GM06990 (cell line): ENCODE data around the gene PRDM11.
A peak's percentile ranks its signal among the peaks of the same experiment; 100 is the strongest.

Source experiments
- DNase-seq: peaks from one replicate; pipeline ENCODE4 v3.0.0-alpha.2; 2011; ENCODE audit not compliant: insufficient read length; ENCODE audit errors: extremely low read depth
- H3K27me3 ChIP-seq: replicated peaks from 2 replicates; pipeline ENCODE4 v1.6.0; 2011; ENCODE audit warnings: low read length; ENCODE audit not compliant: control insufficient read depth, insufficient read depth
- H3K36me3 ChIP-seq: 2 replicates; pipeline ENCODE4 v1.5.1; 2011; ENCODE audit warnings: low read length; ENCODE audit not compliant: control insufficient read depth, insufficient read depth
- H3K4me3 ChIP-seq: replicated peaks from 2 replicates; pipeline ENCODE4 v1.5.1; 2011; ENCODE audit warnings: low read depth, mild to moderate bottlenecking, control low read depth, low read length
- TF ChIP-seq, protein P1 (sequence below): IDR thresholded peaks from 2 replicates; pipeline ENCODE4 v1.5.1; 2011; ENCODE audit warnings: low read length, control low read depth, mild to moderate bottlenecking, inconsistent platforms; ENCODE audit not compliant: insufficient read depth, poor library complexity, severe bottlenecking

The PRDM11 gene

DNA sequence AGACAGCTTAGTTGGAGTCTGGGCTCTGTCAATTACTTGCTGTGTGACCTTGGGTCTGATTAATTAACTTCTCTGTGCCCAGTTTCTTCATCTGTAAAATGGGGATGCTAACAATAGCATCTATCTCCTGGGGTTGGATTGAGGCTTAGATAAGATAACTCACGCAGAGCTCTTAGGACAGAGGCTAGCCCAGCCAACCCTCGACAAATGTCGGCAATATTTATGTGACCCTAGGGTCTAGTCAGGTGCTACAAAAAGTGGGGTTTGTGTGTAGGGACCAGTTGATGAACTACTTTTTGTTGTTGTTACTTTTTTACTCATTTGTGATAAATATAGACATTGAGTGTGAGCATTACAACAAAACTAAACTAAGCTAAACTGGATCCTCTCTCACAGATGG is 117.3 kb downstream of the PRDM11 start:
- Histone ChIP-seq H3K36me3 (no peaks in the 10 kb centered on the region), H3K4me3 (no peak overlapping the region), H3K27me3 (no peaks in the 10 kb centered on the region; the same call in 1 of the 2 replicates)
- TF ChIP-seq, protein P1, sequence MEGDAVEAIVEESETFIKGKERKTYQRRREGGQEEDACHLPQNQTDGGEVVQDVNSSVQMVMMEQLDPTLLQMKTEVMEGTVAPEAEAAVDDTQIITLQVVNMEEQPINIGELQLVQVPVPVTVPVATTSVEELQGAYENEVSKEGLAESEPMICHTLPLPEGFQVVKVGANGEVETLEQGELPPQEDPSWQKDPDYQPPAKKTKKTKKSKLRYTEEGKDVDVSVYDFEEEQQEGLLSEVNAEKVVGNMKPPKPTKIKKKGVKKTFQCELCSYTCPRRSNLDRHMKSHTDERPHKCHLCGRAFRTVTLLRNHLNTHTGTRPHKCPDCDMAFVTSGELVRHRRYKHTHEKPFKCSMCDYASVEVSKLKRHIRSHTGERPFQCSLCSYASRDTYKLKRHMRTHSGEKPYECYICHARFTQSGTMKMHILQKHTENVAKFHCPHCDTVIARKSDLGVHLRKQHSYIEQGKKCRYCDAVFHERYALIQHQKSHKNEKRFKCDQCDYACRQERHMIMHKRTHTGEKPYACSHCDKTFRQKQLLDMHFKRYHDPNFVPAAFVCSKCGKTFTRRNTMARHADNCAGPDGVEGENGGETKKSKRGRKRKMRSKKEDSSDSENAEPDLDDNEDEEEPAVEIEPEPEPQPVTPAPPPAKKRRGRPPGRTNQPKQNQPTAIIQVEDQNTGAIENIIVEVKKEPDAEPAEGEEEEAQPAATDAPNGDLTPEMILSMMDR = no peak
- no peak for DNase-seq

DNA sequence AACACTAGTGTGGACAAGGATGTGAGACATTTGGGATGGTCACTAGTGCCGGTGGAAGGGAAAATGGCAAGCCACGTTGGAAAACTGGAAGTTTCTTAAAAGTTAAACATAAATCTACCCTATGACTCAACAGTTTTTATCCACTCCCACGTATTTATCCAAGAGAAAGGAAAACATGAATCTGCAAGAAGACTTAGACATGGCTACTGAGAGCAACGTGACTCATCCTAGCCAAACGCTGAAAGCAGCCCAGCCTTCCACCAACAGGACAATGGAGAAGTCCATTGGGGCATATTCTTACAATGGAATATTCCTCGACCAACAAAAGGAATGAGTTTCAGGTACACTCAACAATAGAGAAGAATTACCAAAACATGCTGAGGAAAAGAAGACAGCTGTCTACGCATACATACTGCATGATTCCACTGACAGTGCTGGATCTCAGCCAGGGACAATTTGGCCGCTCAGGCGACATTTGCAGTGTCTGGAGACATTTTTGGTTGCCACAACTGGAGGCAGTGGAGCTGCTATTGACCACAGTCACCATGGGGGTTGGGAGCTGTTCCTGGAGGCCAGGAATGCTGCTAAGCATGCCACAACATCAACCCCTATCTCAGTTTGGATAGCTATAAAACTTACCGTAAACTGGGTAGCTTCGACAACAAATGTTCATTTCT is 118.5 kb downstream of the PRDM11 start:
- no peaks in the 10 kb centered on the region for H3K36me3 ChIP-seq
- H3K27me3 ChIP-seq = no peaks in the 10 kb centered on the region; the same call in 1 of the 2 replicates
- TF ChIP-seq, protein P1 = no peak
- no peak overlapping the region for H3K4me3 ChIP-seq
- DNase-seq = no peak

DNA sequence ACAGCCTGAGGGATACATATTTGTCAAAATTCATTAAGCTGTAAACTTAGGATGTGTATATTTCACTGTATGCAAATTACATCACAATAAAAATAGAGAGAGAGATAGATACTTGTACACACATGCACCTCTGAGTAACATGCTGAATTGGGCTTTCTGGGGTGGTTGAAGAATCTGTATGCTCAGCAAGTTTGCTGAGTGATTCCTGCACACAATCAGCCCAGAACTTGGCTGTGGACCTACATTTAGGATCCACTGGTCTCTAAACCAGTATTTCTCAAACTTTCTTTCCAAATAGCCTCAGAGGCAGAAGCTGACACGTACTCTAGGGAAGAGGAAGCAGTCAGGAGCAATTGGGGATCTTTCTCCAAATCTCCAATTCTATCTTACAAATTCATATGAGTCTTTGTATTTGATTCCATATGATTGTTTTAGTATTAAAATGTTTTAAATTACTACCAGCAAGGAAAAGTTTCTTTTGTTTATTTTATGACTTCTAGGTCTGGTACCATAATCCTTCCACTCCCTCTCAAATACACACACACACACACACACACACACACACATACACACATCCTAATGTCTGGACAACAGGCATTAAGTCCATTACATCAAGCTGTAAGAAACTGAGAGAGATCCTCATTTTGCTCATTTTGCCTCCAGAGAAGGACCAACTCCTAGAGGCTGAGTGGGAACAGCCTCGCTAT is 119.7 kb downstream of the PRDM11 start:
- no peaks in the 10 kb centered on the region; the same call in 1 of the 2 replicates for H3K27me3 ChIP-seq
- TF ChIP-seq, protein P1 = no peak
- no peaks in the 10 kb centered on the region for H3K36me3 ChIP-seq
- H3K4me3 ChIP-seq = no peak overlapping the region
- DNase-seq = no peak

DNA sequence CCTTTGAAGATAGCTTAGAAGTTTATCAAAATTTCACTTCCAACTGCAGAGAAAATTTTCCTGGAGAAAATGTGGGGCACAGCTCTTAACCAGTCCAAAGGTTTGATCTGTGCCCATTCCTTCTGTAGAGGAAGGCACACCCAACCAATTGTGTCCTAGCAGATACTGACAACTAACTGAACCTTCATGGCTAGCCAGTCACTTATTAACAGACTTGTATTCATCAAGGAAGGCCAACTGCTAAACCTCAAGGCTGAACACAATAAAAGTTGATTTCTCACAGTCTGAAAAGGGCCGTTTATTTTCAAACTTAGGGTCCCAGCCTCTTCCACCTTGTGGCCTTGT is 120.2 kb downstream of the PRDM11 start:
- TF ChIP-seq, protein P1 = no peak
- H3K27me3 ChIP-seq = no peaks in the 10 kb centered on the region; the same call in 1 of the 2 replicates
- DNase-seq = no peak
- H3K36me3 ChIP-seq = no peaks in the 10 kb centered on the region
- H3K4me3 ChIP-seq = no peak overlapping the region

DNA sequence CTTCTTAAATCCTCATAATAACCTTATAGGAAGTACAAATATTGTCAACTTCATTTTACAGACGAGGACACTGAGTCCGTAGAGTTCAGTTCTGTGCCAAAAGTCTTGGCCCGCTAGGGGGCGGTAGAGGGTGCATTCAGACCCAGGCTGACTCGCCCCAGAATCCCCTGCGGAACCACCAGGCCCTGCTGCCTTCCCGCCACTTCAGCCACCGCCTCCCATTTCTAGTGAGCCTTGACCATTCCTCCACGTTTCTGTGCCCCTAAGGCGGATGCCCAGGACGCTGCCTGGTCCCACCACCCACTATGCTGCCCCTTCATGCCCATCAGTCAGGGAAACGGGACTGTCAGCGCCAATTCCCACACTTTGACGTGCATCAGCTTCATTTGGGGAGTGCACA is 120.6 kb downstream of the PRDM11 start:
- no peaks in the 10 kb centered on the region; the same call in 1 of the 2 replicates for H3K27me3 ChIP-seq
- TF ChIP-seq, protein P1 = peak; percentile 56
- H3K4me3 ChIP-seq = no peak overlapping the region
- no peak for DNase-seq
- H3K36me3 ChIP-seq = no peaks in the 10 kb centered on the region
